Measurements from ENCODE around the gene SOX1.

Gene SOX1

GRCh38 chr13:112106478-112107141, 39.7 kb downstream of the SOX1 start:
- DNase-seq (ENCODE audit: low read depth): no peak

DNA sequence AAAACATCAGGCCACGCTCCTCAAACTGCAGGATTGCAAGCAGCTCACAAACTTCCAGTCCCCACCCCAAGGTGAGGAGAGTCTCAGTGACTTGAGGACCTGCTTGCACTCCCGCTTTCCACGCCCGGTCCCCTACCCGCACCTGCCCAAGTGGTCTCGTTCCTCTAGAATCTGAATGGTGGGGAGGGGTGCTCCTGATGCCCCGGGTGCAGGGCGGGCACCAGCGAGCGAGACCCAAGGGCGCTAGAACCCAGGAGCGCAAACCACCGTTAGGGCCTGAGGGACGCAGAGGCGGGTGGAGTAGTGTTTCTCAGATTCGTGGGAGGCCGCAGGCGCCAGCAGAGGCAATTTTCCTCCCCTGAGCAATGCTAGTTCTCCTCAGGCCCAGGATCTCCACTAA, 40.3 kb downstream of the SOX1 start:
- no peak for DNase-seq (ENCODE audit: low read depth)

- no peak for DNase-seq (ENCODE audit: low read depth)
Observed at GRCh38 chr13:112110479-112110878, 43.5 kb downstream of the SOX1 start.

GRCh38 chr13:112111239-112111857, 44.4 kb downstream of the SOX1 start:
- DNase-seq (ENCODE audit: low read depth): no peak

- DNase-seq (ENCODE audit: low read depth): no peak
Observed at GRCh38 chr13:112112534-112113276, 45.8 kb downstream of the SOX1 start.

- DNase-seq (ENCODE audit: low read depth): no peak
Observed at GRCh38 chr13:112113348-112113747, 46.4 kb downstream of the SOX1 start.

GRCh38 chr13:112113851-112114250, 46.9 kb downstream of the SOX1 start:
- DNase-seq (ENCODE audit: low read depth): no peak

- DNase-seq (ENCODE audit: low read depth): no peak
Observed at GRCh38 chr13:112114391-112114790, 47.4 kb downstream of the SOX1 start.

DNA sequence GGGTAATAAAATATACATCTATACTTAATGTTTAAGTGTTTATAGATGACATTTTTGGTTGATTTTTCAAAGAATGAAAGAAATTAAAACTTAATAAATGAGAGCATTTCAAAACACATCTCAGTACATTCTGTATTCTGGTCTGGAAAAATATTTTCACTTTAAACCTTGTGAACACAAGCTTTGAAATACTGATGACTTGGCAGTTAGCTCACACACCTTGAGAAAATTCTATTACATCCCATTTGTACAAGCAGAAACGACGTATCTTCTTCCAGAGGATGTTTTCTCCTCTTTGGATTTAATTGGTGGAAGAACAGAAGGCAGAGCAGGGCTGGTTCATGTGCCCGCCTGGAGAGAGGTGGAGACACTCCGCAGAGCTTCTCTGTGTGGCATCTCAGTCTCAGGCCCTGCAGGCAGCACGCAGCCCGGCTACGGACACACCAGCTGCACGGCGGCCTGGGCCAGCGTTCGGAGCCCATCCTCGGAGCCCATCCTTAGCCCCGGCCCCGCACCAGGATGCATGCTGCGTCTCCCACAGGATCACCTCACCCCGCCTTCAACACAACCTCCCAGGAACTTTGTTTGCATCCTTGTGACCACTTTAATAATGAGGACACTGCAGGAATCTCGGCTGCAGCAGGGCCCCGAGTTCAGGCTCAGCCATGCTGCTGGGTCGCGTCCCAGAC, 48.6 kb downstream of the SOX1 start:
- no peak for DNase-seq (ENCODE audit: low read depth)

GRCh38 chr13:112116187-112116950, 49.4 kb downstream of the SOX1 start:
- no peak for DNase-seq (ENCODE audit: low read depth)

- no peak for DNase-seq (ENCODE audit: low read depth)
Observed at GRCh38 chr13:112117258-112117954, 50.5 kb downstream of the SOX1 start.

GRCh38 chr13:112117955-112118302, 51.0 kb downstream of the SOX1 start:
- no peak for DNase-seq (ENCODE audit: low read depth)

DNA sequence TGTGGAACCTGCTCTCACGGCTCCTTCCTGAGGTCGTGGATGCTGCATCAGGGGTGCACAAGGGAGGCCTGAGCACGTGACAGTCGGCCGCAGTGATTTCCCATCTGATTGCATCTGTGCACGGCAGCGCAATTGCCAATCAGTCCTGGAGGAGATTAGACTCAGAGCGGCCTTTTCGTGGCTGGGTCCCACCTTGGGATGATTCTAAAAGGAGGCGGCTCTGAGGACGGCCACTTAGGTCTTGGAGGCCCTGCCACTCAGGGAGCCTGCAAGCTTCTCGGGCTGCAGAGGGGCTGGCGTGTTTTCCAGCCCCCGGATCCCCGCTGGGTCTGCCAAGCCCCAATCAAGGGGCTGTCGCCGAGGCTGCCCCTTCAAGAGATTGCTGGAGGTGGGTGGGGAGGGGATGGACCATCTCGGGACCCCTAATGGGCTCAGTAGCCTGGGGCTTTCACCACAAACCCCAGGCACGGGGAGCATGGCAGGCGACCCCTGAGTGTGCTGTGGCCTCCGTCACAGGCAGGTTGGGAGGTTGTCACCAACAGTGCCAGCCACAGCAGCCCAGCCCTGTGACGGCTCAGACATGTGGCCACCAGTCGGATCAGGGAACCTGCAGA, 51.6 kb downstream of the SOX1 start:
- no peak for DNase-seq (ENCODE audit: low read depth)

GRCh38 chr13:112119192-112120030, 52.5 kb downstream of the SOX1 start:
- DNase-seq (ENCODE audit: low read depth): no peak

DNA sequence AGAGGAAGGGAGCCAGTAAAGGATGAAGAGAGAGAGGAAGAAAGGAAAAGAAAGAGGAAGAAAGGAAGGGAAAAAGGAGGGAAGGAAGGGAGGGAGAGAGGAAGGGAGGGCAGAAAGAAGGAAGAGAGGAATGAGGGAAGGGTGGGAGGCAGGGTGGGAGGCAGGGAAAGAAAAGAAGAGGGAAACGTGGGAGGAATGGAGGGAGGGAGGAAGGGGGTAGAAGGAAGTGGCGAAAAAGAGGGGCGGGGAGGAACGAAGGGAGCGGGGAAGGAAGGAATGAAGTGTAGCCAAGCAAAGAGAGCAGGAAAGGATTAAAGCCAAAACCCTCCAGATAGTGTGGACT, 53.1 kb downstream of the SOX1 start:
- DNase-seq (ENCODE audit: low read depth): no peak

All from stimulated activated CD8-positive, alpha-beta memory T cell treated with anti-CD3 and anti-CD28 coated beads, Interleukin-12 subunit alpha, Interleukin-12 subunit beta, amount 100 ng/mL, for 4 hours (primary cell).